ENCODE data around the gene PRR5.

DNA sequence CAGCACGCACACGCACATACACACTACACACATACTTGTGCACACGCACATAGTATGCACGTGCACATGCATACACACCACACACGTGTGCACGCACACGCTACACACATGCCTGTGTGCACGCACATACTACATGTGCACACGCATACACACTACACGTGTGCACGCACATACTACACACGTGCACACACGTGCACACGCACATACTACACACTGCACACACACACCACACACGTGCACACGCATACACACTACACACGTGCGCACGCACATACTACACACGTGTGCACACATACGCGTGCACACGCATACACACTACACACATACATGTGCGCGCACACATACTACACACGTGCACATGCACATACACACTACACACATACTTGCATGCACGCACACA, 30.7 kb downstream of the PRR5 start:
- no peak for TF ChIP-seq EZH2 (IDR thresholded peaks at IDR 0.05)
- no peak for TF ChIP-seq POLR2AphosphoS5 (IDR thresholded peaks at IDR 0.05; ENCODE audit: borderline replicate concordance, low read depth, low read length)
